WERI-Rb-1 (cell line): Measurements from ENCODE around the gene IQSEC1.

Experiments
- DNase-seq: peaks from one replicate; pipeline ENCODE4 v3.0.0-alpha.2; 2020
- H3K27ac ChIP-seq: fragments of 250-450 bp; sonication (Bioruptor Pico); 2 replicates; pipeline ENCODE4 v1.5.1; 2020; ENCODE audit warnings: mild to moderate bottlenecking, moderate library complexity
- H3K27me3 ChIP-seq: fragments of 250-450 bp; sonication (Bioruptor Pico); 2 replicates; pipeline ENCODE4 v1.5.1; 2021; ENCODE audit warnings: mild to moderate bottlenecking, low read depth, moderate library complexity; ENCODE audit not compliant: insufficient read depth, severe bottlenecking
- H3K36me3 ChIP-seq: fragments of 250-450 bp; sonication (Bioruptor Pico); 2 replicates; pipeline ENCODE4 v1.5.1; 2020; ENCODE audit warnings: mild to moderate bottlenecking, moderate library complexity
- H3K4me3 ChIP-seq: 2 replicates; pipeline ENCODE4 v1.5.1; 2011; ENCODE audit warnings: low read depth, mild to moderate bottlenecking, control low read depth, low read length
- H3K9me3 ChIP-seq: fragments of 250-450 bp; sonication (Bioruptor Pico); 2 replicates; pipeline ENCODE4 v1.5.1; 2021; ENCODE audit warnings: mild to moderate bottlenecking, moderate library complexity; ENCODE audit not compliant: severe bottlenecking
- TF ChIP-seq, protein P1 (sequence below): IDR thresholded peaks from 2 replicates; pipeline ENCODE4 v1.5.1; 2011; ENCODE audit warnings: low read depth, mild to moderate bottlenecking, control low read depth, inconsistent platforms, low read length

The IQSEC1 gene

DNA sequence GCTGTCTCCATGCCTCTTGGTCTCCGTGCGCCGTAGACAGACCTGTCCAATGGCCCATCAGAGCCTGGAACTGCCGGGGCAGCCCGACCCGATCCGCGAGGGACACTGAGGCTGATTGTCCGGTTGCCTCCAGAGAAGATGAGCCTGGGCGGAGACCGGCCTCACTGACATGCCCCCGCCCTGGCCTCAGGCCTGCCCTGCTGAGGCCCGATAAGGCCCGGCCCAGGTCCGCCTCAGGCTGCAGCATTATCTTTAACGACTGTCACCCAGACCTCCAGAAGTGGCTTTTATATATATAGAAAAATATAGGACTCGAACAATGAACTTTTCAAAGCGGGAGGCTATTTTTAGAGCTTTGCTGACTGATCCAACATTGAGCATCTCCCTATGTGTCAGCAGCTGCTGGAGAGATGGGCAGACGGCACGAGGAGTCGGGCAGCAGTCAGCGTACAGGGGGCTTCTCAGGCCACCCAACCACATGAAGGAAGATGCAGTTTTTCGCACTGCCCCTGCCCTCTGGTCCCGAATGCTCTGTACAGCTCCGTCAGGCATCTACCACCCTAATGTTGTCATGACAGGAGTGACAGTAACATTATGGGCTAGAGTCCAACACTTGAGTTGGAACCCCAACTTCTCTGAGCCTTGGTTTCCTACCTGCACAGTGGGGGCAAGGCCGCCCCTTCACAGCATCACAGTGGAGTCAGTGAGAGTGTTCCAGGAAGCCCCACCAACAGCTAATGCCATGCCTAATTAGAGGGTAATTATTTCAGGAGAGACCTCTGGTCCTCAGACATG is 119.8 kb downstream of the IQSEC1 start:
- Histone ChIP-seq H3K4me3 (no peak overlapping the region), H3K27ac (no peak overlapping the region)
- no peak for DNase-seq

DNA sequence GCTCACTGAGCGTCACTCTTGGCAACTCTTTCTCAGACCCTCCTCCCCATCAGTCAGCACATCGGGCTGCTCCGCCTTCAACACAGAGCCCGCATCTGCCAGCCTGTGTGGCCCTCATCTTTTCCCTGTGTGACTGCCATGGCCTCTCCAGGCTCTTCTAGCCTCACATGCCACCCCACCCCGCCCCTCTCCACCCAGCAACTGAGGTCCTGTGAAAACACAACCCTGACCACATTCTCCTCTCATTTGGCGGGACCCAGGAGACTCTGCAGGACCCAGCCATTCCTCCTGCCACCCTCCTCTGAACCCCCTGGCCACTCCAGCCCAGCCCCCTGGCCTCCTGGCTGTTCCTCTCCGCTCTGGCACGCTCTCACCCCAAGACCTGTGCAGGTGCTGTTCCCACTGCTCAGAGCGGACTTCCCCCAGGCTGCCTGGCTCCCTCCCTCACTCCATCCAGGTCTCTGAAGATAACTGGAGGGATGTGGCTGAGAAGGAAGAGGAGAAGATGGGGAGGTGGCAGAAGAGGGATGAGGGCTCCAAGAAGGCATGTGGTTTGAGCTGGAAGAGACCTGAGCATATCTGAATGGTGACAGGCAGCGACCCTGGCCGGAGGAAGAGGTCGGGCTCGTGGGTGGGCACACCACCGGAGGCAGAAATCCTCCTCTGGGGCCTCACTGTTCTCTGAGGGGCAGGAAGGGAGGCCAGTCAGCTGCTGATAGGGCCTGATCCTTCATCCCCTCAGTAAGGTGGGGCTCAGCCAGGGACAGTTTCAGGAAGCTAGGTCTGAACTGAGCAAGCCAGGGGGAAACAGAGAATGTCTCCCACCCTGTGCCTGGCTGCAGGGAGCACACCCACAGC is 120.7 kb downstream of the IQSEC1 start:
- Histone ChIP-seq H3K27me3 (no peaks in the 10 kb centered on the region), H3K4me3 (no peak overlapping the region), H3K36me3 (peaks cover 51% of the 10 kb centered on the region), H3K9me3 (no peaks in the 10 kb centered on the region), H3K27ac (no peak overlapping the region)
- TF ChIP-seq, protein P1, sequence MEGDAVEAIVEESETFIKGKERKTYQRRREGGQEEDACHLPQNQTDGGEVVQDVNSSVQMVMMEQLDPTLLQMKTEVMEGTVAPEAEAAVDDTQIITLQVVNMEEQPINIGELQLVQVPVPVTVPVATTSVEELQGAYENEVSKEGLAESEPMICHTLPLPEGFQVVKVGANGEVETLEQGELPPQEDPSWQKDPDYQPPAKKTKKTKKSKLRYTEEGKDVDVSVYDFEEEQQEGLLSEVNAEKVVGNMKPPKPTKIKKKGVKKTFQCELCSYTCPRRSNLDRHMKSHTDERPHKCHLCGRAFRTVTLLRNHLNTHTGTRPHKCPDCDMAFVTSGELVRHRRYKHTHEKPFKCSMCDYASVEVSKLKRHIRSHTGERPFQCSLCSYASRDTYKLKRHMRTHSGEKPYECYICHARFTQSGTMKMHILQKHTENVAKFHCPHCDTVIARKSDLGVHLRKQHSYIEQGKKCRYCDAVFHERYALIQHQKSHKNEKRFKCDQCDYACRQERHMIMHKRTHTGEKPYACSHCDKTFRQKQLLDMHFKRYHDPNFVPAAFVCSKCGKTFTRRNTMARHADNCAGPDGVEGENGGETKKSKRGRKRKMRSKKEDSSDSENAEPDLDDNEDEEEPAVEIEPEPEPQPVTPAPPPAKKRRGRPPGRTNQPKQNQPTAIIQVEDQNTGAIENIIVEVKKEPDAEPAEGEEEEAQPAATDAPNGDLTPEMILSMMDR: no peak
- no peak for DNase-seq

More for the DNA sequence above, 119.8 kb downstream of the IQSEC1 start:
- H3K9me3 ChIP-seq: no peaks in the 10 kb centered on the region
- H3K27me3 ChIP-seq: no peaks in the 10 kb centered on the region
- TF ChIP-seq, protein P1: no peak
- peaks cover 54% of the 10 kb centered on the region for H3K36me3 ChIP-seq

DNA sequence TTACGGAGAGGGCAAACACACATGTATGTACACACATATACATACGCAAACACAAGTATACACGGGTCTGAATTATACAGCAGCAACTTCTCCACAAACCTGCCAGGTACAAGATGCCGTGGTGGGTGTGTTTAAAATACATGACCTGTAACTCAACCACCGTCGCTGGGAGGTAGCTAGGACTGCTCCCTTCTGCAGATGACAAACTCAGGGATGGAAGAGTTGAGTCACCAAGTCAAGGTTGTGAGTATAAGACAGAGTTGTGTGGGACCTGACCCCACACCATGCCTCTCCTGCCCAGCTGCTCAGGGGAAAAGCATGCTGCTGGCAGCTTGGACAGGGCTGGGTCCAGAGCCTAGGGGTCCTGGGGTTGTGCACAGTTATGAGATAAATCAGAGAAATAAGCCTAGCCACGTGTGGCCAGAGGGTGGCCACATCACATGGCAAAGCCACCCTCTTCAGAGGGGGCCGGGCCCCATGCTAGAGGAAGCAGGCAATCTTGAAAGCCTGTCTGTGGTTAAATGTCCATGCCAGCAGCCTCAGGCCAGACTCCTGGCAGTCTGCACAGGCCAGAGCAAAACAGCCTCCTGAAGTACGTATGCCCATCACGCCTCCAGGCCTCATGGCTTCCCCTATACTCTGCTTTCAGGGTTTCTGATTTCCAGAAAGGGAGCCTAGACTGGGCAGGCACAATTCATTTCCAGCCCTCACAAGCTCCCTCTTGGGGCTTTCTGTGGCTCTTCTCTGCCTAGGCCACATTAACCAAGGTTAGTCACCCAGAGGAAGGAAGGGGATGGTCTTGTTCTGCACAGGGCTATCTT is 124.1 kb downstream of the IQSEC1 start:
- no peak overlapping the region for H3K4me3 ChIP-seq
- DNase-seq: no peak
- no peak overlapping the region for H3K27ac ChIP-seq
- H3K27me3 ChIP-seq: no peaks in the 10 kb centered on the region
- H3K9me3 ChIP-seq: no peaks in the 10 kb centered on the region
- peaks cover 31% of the 10 kb centered on the region for H3K36me3 ChIP-seq
- TF ChIP-seq, protein P1: no peak

DNA sequence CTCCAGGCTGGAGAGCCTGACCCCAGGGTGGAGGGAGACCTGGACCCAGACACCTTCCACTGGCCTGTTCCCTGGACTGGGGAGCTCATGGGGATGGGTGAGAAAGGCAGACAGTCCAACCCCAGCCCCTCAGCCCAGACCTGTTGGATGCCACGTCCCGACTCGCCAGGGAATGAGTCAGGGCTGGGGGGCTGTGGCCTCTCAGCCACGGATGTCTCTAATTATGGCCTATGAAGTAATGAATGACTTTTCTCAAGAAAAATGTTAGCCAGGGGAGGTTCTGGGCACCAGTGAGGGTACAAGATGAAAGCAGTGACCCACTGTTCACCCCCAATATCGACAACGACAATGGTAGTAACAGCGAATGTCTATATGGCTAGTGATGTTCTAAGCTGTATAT is 124.9 kb downstream of the IQSEC1 start:
- no peak for DNase-seq
- Histone ChIP-seq H3K4me3 (no peak overlapping the region), H3K27me3 (no peaks in the 10 kb centered on the region), H3K27ac (no peak overlapping the region), H3K36me3 (peaks cover 25% of the 10 kb centered on the region), H3K9me3 (no peaks in the 10 kb centered on the region)
- TF ChIP-seq, protein P1: no peak

DNA sequence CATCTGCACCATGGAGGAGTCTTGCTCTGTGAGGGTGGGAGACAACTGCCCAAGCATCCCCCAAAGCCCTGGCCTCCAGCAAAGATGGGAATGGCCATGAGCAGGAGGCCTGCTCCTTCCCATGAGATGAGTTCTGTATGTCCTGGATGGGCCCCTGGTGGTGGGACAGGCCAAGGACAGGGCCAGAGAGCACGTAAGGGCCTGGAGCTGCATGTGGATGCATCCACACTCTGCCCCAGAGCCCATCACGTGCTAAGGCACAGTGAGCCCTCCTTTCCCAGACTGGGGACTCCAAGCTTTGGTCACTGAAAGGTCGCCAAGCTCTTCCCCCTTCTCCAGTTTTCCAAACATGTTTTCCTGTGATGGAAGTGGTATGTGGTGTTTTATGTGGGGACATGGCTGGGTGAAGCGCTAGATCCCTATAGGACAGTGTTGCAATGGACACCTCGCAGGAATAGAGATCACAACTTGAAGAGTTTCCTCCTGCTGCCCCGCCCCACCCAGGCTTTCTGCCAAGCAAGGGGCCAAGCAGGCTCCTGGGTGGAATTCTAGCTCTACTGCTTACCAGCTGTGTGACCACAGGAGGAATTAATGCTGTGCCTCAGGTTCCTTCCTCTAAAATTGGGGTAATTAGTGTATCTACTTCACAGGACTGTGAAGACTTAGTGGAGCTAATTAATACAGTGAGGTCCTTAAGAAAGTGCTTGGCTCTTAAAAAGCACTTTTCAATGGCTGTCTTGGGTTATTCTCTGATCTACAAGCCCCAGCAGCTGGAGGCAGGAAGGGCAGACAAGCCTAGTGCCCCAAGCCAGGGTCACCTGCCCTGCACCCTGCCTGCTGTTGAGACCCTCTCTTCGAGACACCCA is 125.5 kb downstream of the IQSEC1 start:
- Histone ChIP-seq H3K9me3 (no peaks in the 10 kb centered on the region), H3K27me3 (no peaks in the 10 kb centered on the region), H3K36me3 (peaks cover 27% of the 10 kb centered on the region), H3K4me3 (no peak overlapping the region), H3K27ac (no peak overlapping the region)
- TF ChIP-seq, protein P1: peak; percentile 43
- no peak for DNase-seq
